DND-41 (cell line): Measurements from ENCODE around the gene NEGR1.

Experiments used
- ATAC-seq: fragments of 200-7000 bp; cut with Tn5 transposase; 3 replicates; pipeline ENCODE4 v1.9.1; 2021; ENCODE audit warnings: low read depth; ENCODE audit not compliant: insufficient read depth
- DNase-seq: peaks from one replicate; pipeline ENCODE4 v3.0.0-alpha.2; 2020
- H2AFZ ChIP-seq: 2 replicates; pipeline ENCODE4 v1.6.0; 2012; ENCODE audit warnings: low read depth, low read length
- H3K27ac ChIP-seq: 2 replicates; pipeline ENCODE4 v1.5.1; 2012; ENCODE audit warnings: low read length, inconsistent platforms
- H3K27me3 ChIP-seq: fragments of 200-600 bp; sonication (generic); 2 replicates; pipeline ENCODE4 v1.6.0; 2012; ENCODE audit warnings: low read length, mild to moderate bottlenecking, inconsistent platforms; ENCODE audit not compliant: insufficient read depth, poor library complexity
- H3K36me3 ChIP-seq: 2 replicates; pipeline ENCODE4 v1.5.1; 2012; ENCODE audit warnings: low read length, inconsistent platforms; ENCODE audit not compliant: insufficient read depth
- H3K4me1 ChIP-seq: 2 replicates; pipeline ENCODE4 v1.5.1; 2012; ENCODE audit warnings: mild to moderate bottlenecking, low read length; ENCODE audit not compliant: insufficient read depth
- H3K4me2 ChIP-seq: 2 replicates; pipeline ENCODE4 v1.6.0; 2012; ENCODE audit warnings: mild to moderate bottlenecking, moderate library complexity, low read length, inconsistent platforms; ENCODE audit not compliant: insufficient read depth
- H3K4me3 ChIP-seq, 2 experiments: fragments of 200-600 bp in 1 of 2; shearing (Covaris generic) in 1 of 2; 2 replicates each; pipeline ENCODE4 v1.5.1; 2012 to 2016; ENCODE audit warnings: inconsistent platforms in 2 of 2, low read length in 2 of 2, mild to moderate bottlenecking in 2 of 2, low read depth in 1 of 2, moderate library complexity in 1 of 2
- H3K79me2 ChIP-seq: 2 replicates; pipeline ENCODE4 v1.6.0; 2012; ENCODE audit warnings: low read length, inconsistent platforms; ENCODE audit not compliant: insufficient read depth
- H3K9ac ChIP-seq: 2 replicates; pipeline ENCODE4 v1.6.0; 2012; ENCODE audit warnings: low read depth, mild to moderate bottlenecking, inconsistent platforms, low read length, moderate library complexity
- H3K9me3 ChIP-seq: 2 replicates; pipeline ENCODE4 v1.5.1; 2012; ENCODE audit warnings: low read length, moderate library complexity, mild to moderate bottlenecking, inconsistent platforms; ENCODE audit not compliant: insufficient read depth, severe bottlenecking
- H4K20me1 ChIP-seq: 2 replicates; pipeline ENCODE4 v1.6.0; 2012; ENCODE audit warnings: low read length; ENCODE audit not compliant: insufficient read depth
- CTCF ChIP-seq: IDR thresholded peaks from 2 replicates; pipeline ENCODE4 v1.5.1; 2012; ENCODE audit warnings: borderline replicate concordance, low read length, moderate library complexity, mild to moderate bottlenecking; ENCODE audit not compliant: poor library complexity, severe bottlenecking; ENCODE audit errors: extremely low read depth
- EZH2 ChIP-seq: IDR thresholded peaks from 3 replicates; pipeline ENCODE4 v1.6.1; 2012; ENCODE audit warnings: borderline replicate concordance, low read depth, mild to moderate bottlenecking, moderate library complexity, low read length, inconsistent platforms; ENCODE audit not compliant: severe bottlenecking

NEGR1 gene

GRCh38 chr1:71350805-71351204 lies 931.5 kb downstream of the NEGR1 start:
- H2AFZ ChIP-seq: no peak overlapping the region
- no peaks in the 10 kb centered on the region for H3K27me3 ChIP-seq
- H3K9ac ChIP-seq: no peak overlapping the region
- TF ChIP-seq EZH2 (no peak), CTCF (no peak)
- no peak overlapping the region for H3K27ac ChIP-seq
- H4K20me1 ChIP-seq: no peaks in the 10 kb centered on the region
- DNase-seq (no peak), ATAC-seq (no peak)
- no peaks in the 10 kb centered on the region for H3K9me3 ChIP-seq
- no peaks in the 10 kb centered on the region for H3K79me2 ChIP-seq
- H3K36me3 ChIP-seq: no peaks in the 10 kb centered on the region
- H3K4me1 ChIP-seq: no peaks in the 10 kb centered on the region
- no peak overlapping the region for H3K4me3 ChIP-seq
- H3K4me2 ChIP-seq: no peak overlapping the region

GRCh38 chr1:71350330-71350729 lies 932.0 kb downstream of the NEGR1 start:
- Histone ChIP-seq H3K9ac (no peak overlapping the region), H3K4me3 (no peak overlapping the region), H3K79me2 (no peaks in the 10 kb centered on the region), H2AFZ (no peak overlapping the region), H3K27me3 (no peaks in the 10 kb centered on the region), H4K20me1 (no peaks in the 10 kb centered on the region), H3K9me3 (no peaks in the 10 kb centered on the region), H3K4me2 (no peak overlapping the region), H3K36me3 (no peaks in the 10 kb centered on the region), H3K27ac (no peak overlapping the region), H3K4me1 (no peaks in the 10 kb centered on the region)
- DNase-seq (no peak), ATAC-seq (no peak)
- no peak for TF ChIP-seq CTCF
- no peak for TF ChIP-seq EZH2
